DND-41 (cell line): ENCODE measurements around the gene ABCF3.

Experiments
- ATAC-seq: fragments of 200-7000 bp; cut with Tn5 transposase; 3 replicates; pipeline ENCODE4 v1.9.1; 2021; ENCODE audit warnings: low read depth; ENCODE audit not compliant: insufficient read depth
- DNase-seq: peaks from one replicate; pipeline ENCODE4 v3.0.0-alpha.2; 2020
- H2AFZ ChIP-seq: 2 replicates; pipeline ENCODE4 v1.6.0; 2012; ENCODE audit warnings: low read depth, low read length
- H3K27ac ChIP-seq: 2 replicates; pipeline ENCODE4 v1.5.1; 2012; ENCODE audit warnings: low read length, inconsistent platforms
- H3K27me3 ChIP-seq: fragments of 200-600 bp; sonication (generic); 2 replicates; pipeline ENCODE4 v1.6.0; 2012; ENCODE audit warnings: low read length, mild to moderate bottlenecking, inconsistent platforms; ENCODE audit not compliant: insufficient read depth, poor library complexity
- H3K36me3 ChIP-seq: 2 replicates; pipeline ENCODE4 v1.5.1; 2012; ENCODE audit warnings: low read length, inconsistent platforms; ENCODE audit not compliant: insufficient read depth
- H3K4me1 ChIP-seq: 2 replicates; pipeline ENCODE4 v1.5.1; 2012; ENCODE audit warnings: mild to moderate bottlenecking, low read length; ENCODE audit not compliant: insufficient read depth
- H3K4me2 ChIP-seq: 2 replicates; pipeline ENCODE4 v1.6.0; 2012; ENCODE audit warnings: mild to moderate bottlenecking, moderate library complexity, low read length, inconsistent platforms; ENCODE audit not compliant: insufficient read depth
- H3K4me3 ChIP-seq, 2 experiments: fragments of 200-600 bp in 1 of 2; shearing (Covaris generic) in 1 of 2; 2 replicates each; pipeline ENCODE4 v1.5.1; 2012 to 2016; ENCODE audit warnings: inconsistent platforms in 2 of 2, low read length in 2 of 2, mild to moderate bottlenecking in 2 of 2, low read depth in 1 of 2, moderate library complexity in 1 of 2
- H3K79me2 ChIP-seq: 2 replicates; pipeline ENCODE4 v1.6.0; 2012; ENCODE audit warnings: low read length, inconsistent platforms; ENCODE audit not compliant: insufficient read depth
- H3K9ac ChIP-seq: 2 replicates; pipeline ENCODE4 v1.6.0; 2012; ENCODE audit warnings: low read depth, mild to moderate bottlenecking, inconsistent platforms, low read length, moderate library complexity
- H3K9me3 ChIP-seq: 2 replicates; pipeline ENCODE4 v1.5.1; 2012; ENCODE audit warnings: low read length, moderate library complexity, mild to moderate bottlenecking, inconsistent platforms; ENCODE audit not compliant: insufficient read depth, severe bottlenecking
- H4K20me1 ChIP-seq: 2 replicates; pipeline ENCODE4 v1.6.0; 2012; ENCODE audit warnings: low read length; ENCODE audit not compliant: insufficient read depth
- EZH2 ChIP-seq: IDR thresholded peaks from 3 replicates; pipeline ENCODE4 v1.6.1; 2012; ENCODE audit warnings: borderline replicate concordance, low read depth, mild to moderate bottlenecking, moderate library complexity, low read length, inconsistent platforms; ENCODE audit not compliant: severe bottlenecking
- TF ChIP-seq, protein P1 (sequence below): IDR thresholded peaks from 2 replicates; pipeline ENCODE4 v1.5.1; 2012; ENCODE audit warnings: borderline replicate concordance, low read length, moderate library complexity, mild to moderate bottlenecking; ENCODE audit not compliant: poor library complexity, severe bottlenecking; ENCODE audit errors: extremely low read depth

The ABCF3 gene

DNA sequence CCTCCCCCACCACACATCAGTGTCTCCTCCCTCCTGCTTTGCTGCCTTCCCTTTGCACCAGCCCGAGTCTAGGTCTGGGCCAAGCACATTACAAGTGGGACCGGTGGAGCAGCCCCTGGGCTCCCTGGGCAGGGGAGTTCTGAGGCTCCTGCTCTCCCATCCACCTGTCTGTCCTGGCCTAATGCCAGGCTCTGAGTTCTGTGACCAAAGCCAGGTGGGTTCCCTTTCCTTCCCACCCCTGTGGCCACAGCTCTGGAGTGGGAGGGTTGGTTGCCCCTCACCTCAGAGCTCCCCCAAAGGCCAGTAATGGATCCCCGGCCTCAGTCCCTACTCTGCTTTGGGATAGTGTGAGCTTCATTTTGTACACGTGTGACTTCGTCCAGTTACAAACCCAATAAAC, 2.3 kb upstream of the ABCF3 start:
- no peak overlapping the region for H3K9ac ChIP-seq
- no peak overlapping the region for H3K4me3 ChIP-seq
- H3K4me2 ChIP-seq, result no peak overlapping the region
- H2AFZ ChIP-seq, result no peak overlapping the region
- peaks cover 32% of the 10 kb centered on the region for H3K79me2 ChIP-seq
- no peak for TF ChIP-seq EZH2
- TF ChIP-seq, protein P1, sequence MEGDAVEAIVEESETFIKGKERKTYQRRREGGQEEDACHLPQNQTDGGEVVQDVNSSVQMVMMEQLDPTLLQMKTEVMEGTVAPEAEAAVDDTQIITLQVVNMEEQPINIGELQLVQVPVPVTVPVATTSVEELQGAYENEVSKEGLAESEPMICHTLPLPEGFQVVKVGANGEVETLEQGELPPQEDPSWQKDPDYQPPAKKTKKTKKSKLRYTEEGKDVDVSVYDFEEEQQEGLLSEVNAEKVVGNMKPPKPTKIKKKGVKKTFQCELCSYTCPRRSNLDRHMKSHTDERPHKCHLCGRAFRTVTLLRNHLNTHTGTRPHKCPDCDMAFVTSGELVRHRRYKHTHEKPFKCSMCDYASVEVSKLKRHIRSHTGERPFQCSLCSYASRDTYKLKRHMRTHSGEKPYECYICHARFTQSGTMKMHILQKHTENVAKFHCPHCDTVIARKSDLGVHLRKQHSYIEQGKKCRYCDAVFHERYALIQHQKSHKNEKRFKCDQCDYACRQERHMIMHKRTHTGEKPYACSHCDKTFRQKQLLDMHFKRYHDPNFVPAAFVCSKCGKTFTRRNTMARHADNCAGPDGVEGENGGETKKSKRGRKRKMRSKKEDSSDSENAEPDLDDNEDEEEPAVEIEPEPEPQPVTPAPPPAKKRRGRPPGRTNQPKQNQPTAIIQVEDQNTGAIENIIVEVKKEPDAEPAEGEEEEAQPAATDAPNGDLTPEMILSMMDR, result no peak
- no peak for ATAC-seq
- no peak for DNase-seq
- H3K4me1 ChIP-seq, result peaks cover 29% of the 10 kb centered on the region
- no peaks in the 10 kb centered on the region for H3K9me3 ChIP-seq
- H3K27me3 ChIP-seq, result no peaks in the 10 kb centered on the region
- H4K20me1 ChIP-seq, result peaks cover 17% of the 10 kb centered on the region; the same call in 1 of the 2 replicates
- H3K27ac ChIP-seq, result no peak overlapping the region
- H3K36me3 ChIP-seq, result peaks cover 71% of the 10 kb centered on the region

DNA sequence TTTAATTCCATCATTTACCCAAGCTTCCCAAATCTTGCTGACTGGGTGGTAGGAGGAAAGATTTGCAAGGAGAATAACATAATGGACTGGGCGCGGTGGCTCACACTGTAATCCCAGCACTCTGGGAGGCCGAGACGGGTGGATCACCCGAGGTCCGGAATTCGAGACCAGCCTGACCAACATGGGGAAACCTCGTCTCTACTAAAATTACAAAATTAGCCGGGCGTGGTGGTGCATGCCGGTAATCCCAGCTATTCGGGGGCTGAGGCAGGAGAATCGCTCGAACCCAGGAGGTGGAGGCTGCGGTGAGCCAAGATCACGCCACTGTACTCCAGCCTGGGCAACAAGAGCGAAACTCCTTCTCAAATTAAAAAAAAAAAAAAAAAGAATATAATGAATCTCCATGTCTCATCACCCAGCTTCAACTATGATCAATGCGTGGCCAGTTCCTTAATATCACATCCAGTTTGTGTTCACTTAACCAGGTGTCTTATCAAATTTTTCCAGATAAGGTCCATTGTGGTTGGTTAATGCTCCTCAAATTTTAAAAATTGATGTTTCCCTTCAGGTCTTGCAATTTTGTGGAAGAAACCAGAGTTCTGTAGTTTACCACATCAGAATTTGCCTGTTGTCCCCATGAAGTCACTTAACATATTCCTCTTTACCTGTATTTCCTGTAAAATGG, 1.3 kb upstream of the ABCF3 start:
- H3K9ac ChIP-seq, result peak overlapping the region; percentile 72
- no peak for DNase-seq
- H3K36me3 ChIP-seq, result peaks cover 71% of the 10 kb centered on the region
- peak overlapping the region in 1 of 2 experiments; percentile 68; a peak in 2 of 4 replicates for H3K4me3 ChIP-seq
- peaks cover 29% of the 10 kb centered on the region for H3K4me1 ChIP-seq
- peak overlapping the region; percentile 76 for H3K4me2 ChIP-seq
- peak overlapping the region; percentile 80 for H3K27ac ChIP-seq
- H3K9me3 ChIP-seq, result no peaks in the 10 kb centered on the region
- peaks cover 17% of the 10 kb centered on the region for H4K20me1 ChIP-seq
- peaks cover 33% of the 10 kb centered on the region for H3K79me2 ChIP-seq
- H3K27me3 ChIP-seq, result no peaks in the 10 kb centered on the region
- 0 out of 2 replicates have a peak overlapping the region, but pooled peaks have one; percentile 92 for H2AFZ ChIP-seq
- TF ChIP-seq, protein P1, result no peak
- TF ChIP-seq EZH2, result no peak
- no peak for ATAC-seq

DNA sequence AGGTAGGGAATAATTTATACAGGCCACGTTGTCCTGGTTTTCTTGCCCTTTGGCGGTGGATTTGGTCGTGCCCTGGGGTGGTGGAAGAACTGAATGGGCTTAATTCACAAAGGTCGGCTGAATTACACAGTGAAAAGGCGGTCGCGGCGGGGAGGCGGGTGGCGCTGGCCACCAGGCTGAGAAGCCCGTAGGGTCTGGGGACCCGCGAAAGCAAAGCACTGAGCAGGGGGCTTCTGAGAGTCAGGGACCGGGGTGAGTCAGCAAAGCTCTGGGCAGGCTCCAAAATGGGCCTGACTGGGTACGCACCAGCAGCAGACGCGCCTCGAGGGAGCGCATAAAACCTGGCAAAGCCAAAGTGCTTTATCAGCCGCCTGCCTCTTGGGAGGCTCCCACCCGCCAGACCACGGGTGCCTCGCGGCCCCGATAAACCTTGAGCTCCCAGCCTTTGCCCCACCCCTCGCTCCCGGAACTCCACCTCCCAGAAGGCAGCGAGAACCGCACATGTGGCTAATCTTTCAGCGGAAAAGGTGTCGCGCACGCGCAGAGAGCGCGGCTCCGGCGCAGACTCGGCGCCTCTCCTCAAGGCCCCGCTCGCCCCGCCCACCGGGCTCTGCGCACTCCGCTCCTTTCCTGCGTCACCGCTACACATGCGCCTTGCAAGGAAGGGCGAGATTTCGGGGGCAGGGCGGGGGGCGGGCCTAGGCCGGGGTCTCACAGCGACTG, 377 bp upstream of the ABCF3 start:
- H3K9me3 ChIP-seq, result no peaks in the 10 kb centered on the region
- peaks cover 29% of the 10 kb centered on the region for H3K4me1 ChIP-seq
- TF ChIP-seq, protein P1, result no peak
- TF ChIP-seq EZH2, result no peak
- DNase-seq (peak; percentile 100), ATAC-seq (peak; percentile 91)
- peak overlapping the region; percentile 80 for H3K27ac ChIP-seq
- peak overlapping the region; percentile 47 to 68; a peak in 3 of 4 replicates for H3K4me3 ChIP-seq
- peaks cover 33% of the 10 kb centered on the region for H3K79me2 ChIP-seq
- H2AFZ ChIP-seq, result peak overlapping the region; percentile 92
- peak overlapping the region; percentile 72 for H3K9ac ChIP-seq
- H4K20me1 ChIP-seq, result peaks cover 17% of the 10 kb centered on the region
- H3K27me3 ChIP-seq, result no peaks in the 10 kb centered on the region
- H3K36me3 ChIP-seq, result peaks cover 70% of the 10 kb centered on the region
- peak overlapping the region; percentile 76 for H3K4me2 ChIP-seq
